Upper lobe of left lung (tissue), 4 donors: ENCODE data around the gene ATP6V0E2.

ENCODE experiments used
- POLR2AphosphoS5 ChIP-seq, 2 donors: sonication (generic); formaldehyde crosslinking; IDR thresholded peaks; one replicate each; pipeline ENCODE4 v1.5.1; 2017; ENCODE audit warnings: antibody characterized with exemption in 2 of 2
- TF ChIP-seq, protein P1 (sequence below), 6 experiments: fragments of 450-650 bp in 4 of 6; fragments of 200-600 bp in 2 of 6; sonication (generic) in 2 of 6; IDR thresholded peaks; one replicate each; pipeline ENCODE4 v1.5.1; 2016 to 2019; ENCODE audit warnings: antibody characterized with exemption in 6 of 6

DNA sequence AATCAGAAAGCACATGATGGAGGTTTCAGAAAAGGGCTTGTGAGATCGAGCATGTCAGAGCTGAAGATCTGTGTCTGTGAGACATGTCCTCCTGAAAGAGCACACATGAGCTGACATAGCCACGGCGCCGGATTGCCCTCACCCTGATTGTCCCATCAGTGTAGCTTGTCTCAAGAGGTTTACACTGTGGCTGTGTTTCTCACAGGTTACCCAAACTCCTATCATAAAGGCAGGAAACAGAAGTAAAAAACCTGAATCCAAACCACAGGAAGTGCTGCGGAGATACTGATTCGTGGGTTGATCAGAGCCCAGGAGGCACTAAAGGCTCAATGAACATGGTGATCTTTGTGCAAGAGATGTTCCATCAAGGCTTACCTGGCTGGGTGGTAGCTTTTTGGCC, 3.9 kb upstream of the ATP6V0E2 start:
- TF ChIP-seq, protein P1, sequence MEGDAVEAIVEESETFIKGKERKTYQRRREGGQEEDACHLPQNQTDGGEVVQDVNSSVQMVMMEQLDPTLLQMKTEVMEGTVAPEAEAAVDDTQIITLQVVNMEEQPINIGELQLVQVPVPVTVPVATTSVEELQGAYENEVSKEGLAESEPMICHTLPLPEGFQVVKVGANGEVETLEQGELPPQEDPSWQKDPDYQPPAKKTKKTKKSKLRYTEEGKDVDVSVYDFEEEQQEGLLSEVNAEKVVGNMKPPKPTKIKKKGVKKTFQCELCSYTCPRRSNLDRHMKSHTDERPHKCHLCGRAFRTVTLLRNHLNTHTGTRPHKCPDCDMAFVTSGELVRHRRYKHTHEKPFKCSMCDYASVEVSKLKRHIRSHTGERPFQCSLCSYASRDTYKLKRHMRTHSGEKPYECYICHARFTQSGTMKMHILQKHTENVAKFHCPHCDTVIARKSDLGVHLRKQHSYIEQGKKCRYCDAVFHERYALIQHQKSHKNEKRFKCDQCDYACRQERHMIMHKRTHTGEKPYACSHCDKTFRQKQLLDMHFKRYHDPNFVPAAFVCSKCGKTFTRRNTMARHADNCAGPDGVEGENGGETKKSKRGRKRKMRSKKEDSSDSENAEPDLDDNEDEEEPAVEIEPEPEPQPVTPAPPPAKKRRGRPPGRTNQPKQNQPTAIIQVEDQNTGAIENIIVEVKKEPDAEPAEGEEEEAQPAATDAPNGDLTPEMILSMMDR (IDR thresholded peaks at IDR 0.05): no peak
- TF ChIP-seq POLR2AphosphoS5 (IDR thresholded peaks at IDR 0.05): no peak
